NCI-H1436 (cell line): ENCODE data around the gene CHAT.
"Not testable (repeated sequence)": the region's sequence is repeated elsewhere in the genome, so short reads cannot be mapped to it uniquely, and the experiment has no call there.

ENCODE experiments used
- DNase-seq: peaks from one replicate; lab custom pipeline; 2025; lab: John Stamatoyannopoulos, UW

The CHAT gene

DNA sequence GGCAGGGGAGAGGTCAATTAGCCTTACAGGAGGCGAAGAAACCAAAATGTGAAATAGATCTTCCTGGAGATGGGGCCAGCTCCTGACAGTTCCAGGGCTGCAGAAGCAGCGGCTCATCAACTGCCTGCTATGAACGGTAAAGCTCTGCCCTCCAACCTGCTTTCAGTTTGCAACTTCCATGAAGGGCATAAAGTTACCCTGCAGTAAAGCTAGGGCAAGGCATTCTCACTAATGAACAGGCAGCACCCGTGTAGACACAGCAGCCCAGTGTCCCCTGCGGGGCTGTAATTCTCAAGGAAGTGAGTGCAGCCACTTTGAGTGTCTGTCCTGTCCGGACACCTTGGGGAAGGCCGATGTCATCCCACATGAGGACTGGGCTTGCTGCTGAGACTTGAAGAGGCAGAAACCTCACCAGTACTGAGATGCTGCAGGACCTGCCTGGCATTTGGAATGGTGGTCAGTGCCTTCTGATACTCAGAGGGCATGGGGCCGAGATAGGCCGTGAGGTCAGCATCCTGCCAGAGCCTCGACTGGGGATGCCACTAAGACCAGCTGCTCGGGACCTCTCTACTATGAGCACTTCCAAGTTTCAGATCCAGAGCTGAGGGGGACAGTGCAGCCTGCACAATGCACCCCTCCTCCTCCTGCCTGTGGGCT, 39.6 kb downstream of the CHAT start:
- DNase-seq = no peak

DNA sequence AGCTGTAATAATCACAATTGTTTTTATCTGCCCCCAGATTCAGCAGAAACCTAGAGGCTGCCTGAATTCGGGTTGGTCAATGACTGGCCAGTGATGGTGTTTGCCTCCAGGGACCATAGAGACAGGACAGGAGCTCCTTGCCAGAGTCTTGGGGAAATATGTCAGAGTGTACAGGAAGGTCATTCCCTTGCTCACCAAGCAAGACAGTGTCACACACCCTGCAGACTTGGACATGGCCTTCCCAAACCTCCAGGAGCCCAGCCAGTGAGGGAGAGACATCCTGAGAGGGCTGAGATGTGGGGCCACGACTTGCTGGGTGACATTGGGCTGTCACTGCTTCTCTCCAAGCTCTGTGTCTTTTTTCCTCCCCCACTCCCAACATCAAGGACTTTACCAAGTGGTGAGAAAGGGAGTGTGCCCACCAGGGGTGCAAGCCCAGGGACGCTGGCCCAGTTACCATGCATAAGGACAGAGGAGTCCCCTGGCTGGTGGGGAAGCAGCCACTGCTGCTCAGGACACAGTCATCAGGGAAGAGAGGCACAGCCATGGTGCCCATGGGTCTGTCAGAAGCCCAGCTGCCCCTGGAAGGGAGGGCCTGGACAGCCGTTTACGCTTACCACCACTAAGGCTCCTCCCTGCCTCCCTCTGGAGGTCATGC, 40.3 kb downstream of the CHAT start:
- no peak for DNase-seq

DNA sequence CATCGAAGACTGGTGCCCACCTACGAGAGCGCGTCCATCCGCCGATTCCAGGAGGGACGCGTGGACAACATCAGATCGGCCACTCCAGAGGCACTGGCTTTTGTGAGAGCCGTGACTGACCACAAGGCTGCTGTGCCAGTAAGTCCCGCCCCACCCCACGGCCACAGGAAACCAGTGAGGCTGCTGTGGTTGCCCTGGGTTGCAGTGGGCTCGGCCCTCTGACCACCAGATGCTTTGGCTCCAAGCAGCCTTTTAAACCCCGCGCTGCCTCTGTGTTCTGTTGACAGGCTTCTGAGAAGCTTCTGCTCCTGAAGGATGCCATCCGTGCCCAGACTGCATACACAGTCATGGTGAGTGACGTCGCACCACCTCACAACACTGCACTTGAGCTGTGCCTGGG, 41.3 kb downstream of the CHAT start:
- DNase-seq = no peak

DNA sequence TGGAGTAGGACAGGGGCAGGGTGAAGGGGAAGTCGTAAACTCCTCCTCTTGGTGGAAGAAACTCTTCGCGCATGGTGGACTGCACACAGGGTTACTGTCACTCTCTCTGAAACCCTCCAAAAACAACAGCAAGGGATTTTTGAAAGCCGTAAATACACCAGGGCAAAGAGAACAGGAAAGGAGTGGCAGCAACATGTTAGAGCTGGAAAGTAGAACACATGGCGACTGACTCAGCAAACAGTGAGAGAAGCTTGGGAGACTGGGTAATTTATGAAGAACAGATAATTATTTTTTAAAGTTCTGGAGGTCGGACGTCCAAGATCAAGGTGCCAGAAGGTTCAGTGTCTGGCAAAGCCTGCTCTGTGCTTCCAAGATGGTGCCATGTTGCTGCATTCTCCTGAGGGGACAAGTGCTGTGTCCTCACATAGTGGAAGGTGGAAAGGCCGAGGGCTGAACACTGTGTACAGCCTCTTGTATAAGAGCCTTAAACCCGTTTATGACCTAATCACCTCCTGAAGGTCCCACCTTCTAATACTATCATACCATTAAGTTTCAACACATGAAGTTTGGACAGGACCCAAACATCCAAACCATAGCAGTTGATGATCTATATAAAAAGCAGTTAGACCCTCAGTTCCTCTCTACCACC, 43.1 kb downstream of the CHAT start:
- no peak for DNase-seq

DNA sequence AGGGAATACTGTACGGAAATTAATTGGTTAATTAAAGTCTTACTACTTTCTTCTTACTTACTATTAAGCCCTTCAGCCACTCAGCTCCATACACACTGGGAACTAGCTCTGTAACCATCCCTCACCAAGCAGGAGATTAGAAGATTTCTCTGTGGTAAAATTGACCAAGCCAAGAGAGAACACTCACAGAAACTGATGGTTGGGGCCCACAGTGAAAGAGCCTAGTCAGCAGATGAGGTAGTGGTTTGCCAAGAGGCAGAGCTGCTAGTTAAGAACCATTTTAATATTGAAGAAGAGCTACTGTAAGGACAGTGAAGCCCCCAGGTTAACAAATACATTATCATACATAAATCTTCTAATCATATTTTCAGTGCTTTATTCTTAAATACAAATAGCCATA, 43.8 kb downstream of the CHAT start:
- DNase-seq = no peak

DNA sequence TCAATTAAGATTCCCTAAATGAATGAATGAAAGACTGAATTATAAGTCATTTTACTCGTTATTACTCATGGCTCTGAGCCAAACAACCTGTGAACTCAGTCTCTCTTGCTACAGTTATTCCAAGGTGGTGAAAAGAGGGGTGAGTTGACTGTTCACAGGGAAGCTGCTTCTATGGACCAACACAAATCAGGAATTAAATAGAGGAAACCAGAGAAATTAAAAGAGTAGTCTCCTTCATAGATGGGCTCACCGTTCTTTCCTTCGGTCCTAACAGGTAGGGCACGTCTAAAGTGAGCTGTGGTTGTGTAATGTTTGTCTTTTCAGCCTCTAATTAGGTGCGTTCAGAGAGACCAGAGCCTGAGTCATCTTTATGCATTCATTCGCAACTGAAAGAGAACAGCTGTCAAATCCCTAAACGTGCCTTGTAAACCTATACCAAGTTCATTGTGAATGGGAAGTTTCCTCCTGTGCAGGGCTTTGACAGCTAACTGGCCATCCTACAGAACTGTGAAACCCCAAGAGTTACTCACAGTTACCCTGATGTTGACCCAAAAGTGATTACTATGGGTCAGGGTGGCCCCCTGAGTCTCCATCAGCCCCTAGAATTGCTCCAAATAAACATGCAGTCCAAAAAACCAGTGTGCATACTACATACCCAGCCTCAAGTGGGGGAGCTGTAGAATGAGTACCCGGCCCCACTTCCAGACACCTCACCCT, 47.5 kb downstream of the CHAT start:
- DNase-seq = no peak

DNA sequence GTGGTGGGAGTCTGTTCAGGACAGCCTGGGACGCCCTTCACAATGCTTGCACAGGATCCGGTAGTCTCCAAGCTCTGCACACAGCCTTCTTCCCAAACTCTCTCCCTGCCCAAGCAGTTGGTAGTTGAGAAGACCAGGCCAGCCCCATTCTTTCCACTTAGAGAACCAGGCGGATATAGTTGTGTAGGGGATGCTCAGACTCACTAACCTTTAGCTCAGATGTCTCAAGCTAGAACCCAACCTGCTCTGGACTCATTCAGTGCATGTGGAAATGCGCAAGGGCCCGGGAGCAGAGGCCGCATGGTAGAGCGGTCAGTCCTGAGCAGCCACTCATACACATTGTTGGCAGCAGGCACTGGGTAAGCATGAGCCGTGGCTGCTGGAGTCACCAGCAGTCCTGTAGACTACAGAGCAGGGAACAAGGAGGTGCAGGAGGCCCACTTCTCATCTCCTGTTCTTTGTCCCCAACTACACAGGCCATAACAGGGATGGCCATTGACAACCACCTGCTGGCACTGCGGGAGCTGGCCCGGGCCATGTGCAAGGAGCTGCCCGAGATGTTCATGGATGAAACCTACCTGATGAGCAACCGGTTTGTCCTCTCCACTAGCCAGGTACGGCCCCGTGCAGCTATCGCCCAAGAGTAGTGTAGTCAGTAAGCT, 48.5 kb downstream of the CHAT start:
- no peak for DNase-seq

DNA sequence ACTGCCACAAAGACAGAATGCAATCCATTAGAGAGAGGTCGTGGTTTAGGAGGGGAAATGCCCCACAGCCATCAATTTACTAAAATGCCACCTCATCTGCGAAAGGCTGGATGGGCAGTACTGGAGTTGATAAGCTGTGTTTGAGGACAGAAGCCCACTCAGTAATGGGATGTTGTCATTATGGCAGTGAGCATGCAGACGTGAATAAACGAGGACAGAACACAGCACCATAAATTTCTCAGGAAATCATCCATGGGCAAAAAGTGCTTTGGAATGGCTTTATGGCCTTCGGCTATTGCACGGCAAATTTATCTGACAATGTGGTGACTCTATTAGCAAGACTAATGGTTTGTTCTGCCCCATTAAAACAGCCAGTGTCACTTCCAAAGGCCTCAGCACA, 49.8 kb downstream of the CHAT start:
- no peak for DNase-seq

DNA sequence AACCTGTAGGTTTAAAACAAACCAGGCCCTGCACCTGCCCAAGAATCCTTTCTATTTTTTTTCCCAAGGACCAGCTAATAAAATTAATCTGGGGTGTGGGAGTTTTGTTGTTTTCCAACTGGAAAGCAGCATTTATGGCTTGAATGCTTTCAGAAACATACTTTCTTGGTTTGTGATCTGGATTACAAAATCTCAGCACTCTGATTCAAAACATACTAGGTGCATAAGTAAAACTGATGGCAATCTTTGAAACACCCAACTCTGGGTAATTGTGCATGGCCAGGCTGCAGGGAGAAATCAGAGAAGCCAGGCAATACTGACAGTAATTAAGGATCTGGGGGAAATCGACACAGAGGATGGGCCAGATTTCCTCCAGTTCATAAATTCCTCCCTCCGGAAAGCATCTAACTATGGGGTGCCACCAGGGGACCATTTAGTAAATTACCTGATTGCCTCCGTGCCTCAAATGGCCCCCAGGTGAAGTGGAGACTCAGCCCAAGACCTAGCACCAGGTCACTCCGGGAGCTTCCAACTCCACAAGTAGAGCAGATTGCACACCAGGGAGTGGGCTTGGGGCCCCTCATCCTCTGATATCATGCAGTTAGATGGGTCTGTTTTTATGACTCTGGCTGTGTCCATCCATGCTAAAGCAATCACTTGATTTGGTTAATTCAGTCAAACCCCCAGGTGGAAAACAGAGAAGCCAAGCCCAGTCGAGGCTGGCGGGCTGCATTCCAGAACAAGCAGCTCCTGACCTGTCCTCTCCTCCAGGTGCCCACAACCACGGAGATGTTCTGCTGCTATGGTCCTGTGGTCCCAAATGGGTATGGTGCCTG, 50.4 kb downstream of the CHAT start:
- DNase-seq = no peak

DNA sequence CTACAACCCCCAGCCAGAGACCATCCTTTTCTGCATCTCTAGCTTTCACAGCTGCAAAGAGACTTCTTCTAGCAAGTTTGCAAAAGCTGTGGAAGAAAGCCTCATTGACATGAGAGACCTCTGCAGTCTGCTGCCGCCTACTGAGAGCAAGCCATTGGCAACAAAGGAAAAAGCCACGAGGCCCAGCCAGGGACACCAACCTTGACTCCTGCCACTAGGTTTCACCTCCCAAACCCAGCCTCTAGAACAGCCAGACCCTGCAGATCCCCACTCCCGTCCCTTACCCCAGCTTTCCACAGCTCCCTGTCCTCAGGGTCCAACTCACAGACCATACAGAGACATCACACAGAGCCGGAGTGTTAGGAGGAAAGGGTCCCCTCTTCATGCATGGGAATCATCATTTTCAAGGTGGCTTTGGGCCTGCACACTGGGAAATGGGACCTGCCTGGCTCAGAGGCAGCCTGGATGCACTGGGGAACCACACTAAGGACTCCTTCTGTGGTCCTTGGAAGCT, 51.1 kb downstream of the CHAT start:
- DNase-seq = no peak

DNA sequence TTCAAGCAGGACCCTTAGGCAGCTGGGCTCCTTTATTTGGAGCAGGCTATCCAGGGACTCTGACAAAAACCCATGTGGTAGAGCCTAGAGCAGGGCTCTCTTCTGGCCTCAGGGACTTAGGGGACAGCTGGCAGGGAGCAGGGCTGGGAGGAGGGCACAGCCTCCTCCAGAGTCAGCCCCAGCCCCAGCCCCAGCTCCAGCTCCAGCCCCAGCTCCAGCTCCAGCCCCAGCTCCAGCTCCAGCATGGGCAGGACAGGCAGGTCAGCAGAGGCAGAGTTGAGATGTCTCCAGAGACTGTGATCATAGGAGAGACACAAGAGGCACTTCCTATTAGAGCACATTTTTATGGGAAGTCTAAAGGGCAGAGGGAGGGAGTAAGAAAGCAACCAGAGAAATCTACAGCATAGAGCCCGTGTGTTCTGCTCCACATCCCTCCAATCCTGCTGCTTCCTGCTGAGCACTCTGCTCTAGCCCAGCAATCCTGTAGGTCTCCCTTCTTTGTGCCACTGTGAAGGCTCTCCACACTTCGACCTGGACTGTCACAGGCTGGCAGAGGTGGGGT, 52.3 kb downstream of the CHAT start:
- DNase-seq = no peak

DNA sequence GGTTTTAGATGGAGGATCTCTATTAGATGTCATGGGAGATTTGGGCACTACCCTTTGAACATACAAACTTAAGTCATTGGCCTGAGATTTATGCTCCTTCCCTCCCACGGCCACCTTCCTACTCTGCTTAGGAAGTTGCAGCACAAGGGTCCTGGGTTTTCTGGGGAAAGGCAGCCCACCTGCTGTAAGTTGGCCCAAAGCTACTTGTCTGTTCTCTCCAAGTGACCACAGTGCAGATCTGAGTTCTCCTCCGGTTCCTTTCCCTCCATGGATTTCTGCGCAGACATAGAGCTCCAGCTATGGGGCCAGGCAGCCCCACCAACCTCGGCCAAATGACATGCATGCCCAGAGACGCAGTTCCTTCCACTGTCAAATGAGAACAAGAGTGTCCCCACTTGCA, 52.8 kb downstream of the CHAT start:
- no peak for DNase-seq

DNA sequence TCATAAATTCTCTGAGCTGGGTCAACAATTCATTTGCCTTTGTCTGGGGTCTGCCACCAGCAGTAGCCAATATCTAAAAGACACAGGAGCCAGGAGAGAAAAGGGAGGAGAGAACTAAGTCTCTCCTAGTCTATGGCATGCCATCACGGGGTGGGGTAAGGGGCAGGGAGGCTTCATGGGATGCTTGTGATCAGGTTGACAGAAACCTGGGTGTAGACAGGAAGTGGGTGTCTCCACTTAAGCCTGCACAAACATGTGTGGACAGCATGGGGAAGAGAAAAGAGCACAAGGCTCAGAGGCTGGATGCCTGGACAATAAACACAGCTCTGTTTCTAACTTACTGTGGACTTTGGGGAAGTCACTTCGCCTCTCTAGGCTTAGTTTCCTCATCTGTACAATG, 54.2 kb downstream of the CHAT start:
- DNase-seq = no peak

DNA sequence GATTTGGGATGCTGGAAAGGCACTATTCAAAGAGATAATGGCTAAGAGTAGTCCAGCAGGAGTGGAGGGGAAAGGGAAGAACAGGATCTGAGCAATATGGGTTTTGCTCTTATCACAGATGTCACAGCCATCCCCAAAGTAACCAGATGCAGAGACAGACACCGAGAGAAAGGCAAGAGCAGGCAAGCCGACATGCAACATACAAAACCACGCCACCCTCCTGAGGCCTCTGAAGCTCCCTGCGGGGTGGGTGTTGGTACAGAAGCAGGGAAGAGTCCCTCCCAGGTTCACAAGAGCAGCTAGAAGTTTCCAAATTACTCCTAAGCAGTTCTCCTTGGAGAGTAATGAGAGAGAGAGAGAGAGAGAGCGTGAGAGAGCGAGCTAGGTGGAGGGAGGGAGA, 54.8 kb downstream of the CHAT start:
- no peak for DNase-seq

DNA sequence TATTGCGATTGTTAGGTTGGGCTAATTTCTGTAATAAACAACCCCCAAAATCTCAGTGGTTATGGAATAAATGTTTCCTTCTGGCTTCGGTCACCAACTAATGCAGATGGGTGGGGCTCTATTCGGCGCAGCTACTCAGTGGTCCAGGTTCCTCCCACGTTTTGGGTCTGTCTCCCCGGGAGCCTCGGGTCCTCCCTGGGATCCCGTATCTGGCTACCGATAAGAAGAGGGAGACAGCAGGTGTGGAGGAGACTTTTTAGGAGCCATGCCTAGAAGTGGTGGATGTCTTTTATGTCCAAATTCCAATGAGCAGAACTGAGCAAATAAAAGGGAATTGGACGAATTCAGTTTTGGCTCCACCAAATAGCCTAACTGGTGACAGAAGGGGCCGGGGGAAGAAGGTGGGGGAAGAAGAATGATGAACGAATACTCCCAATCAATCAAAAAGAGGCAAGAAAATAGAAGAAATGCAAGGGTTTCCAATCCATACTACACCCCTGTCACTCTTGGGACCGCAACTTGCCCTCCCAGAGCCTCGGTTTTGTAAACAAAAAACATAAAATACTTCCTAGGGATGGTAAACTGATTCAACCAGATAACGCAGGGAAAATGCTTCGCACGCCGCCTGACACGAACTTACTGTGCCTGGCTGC, 65.1 kb downstream of the CHAT start:
- DNase-seq = no peak

DNA sequence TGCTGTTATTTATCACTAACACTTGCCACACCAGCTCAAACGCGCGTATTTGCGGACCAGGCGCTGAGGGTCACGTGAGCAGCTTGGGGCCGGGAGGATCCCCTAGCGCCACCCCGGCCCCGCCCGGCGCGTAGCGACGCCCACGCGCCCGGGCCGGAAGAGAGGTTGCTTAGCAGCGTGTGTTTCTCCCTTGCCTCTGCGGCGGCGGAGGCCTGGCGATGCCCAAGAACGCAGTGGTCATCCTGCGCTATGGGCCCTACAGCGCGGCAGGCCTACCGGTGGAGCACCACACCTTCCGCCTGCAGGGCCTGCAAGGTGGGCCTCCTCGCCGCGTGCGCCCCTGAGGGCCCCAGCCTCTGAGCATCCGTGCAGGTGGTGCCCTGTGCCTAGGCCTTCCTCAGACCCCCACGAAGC, 65.7 kb downstream of the CHAT start, which contains the start of gene C10orf53:
Gene C10orf53 (plus strand): TSS at position 172 of the 414 bp plus-strand sequence. CDS start 47 bp downstream, at position 219.
- peak; percentile 58 for DNase-seq

DNA sequence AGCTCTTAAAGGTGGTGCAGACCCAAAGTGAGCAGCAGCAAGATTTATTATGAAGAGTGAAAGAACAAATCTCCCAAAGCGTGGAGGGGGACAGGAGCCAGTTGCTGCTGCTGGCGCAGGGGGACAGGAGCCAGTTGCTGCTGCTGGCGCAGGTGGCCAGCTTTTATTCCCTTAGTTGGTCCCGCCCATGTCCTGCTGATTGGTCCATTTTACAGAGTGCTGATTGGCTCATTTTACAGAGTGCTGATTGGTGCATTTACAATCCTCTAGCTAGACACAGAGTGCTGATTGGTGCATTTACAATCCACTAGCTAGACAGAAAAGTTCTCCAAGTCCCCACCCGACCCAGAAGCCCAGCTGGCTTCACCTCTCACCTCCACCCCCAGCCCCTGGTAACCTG, 68.6 kb downstream of the CHAT start:
- DNase-seq = not testable (repeated sequence)

DNA sequence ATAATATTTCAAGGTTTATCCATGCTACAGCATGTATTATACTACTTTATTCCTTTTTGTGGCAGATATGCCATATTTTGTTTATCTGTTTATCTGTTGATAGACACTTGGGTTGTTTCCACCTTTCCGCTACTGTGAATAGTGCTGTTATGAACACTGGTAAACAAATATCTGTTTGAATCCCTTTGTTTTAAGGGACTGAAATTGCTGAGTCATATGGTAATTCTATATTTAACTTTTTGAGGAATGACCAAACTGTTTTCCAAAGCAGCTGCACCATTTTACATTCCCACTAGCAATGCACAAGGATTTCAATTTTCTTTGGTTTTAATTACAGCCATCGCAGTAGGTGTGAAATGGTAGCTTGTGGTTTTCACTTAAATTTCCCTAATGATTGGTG, 69.0 kb downstream of the CHAT start:
- no peak for DNase-seq

DNA sequence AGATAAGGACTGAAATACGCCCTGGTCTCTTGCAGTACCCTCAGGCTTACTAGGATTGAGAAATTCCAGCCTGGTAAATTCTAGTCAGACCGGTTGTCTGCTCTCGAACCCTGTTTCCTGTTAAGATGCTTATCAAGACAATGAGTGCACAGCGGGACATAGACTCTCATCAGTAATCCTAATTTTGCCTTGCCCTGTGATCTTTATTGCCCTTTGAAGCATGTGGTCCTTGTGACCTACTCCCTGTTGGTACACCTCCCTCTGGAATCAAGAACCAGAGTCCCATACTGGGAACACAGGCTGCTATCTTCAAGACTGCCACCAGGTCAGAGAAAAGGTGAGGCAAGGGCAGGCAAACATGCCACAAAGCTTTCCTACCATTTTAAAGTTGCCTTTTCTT, 72.8 kb downstream of the CHAT start:
- no peak for DNase-seq

DNA sequence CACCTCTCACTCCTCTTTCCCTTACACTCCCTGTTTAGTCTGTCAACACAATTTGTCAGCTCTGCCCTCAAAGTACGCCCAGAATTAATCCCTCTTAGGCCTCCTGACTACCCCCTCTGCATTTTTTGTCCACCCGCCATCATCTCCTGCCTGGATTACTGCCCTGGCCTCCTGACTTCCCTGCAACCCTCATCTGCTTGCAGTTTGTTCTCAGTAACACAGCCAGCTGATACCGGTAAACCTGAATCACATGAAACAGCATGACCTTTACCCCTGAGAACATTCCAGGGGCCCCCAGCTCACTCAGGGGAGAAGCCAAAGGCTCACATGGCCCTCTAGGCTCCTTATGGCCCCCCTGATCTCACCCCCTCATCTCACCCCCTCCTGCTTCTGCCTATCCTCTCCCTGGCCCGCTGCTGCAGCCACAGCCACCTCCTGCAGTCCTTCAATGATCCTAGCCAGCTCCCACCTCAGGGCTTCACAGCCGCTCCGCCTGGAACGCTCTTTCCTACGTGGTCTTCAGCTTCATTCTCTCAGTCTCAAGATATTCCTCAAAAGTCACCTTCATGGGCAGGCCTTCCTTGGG, 74.5 kb downstream of the CHAT start:
- no peak for DNase-seq
